OCI-LY3 (cell line): ENCODE measurements around the gene CLEC16A.

ENCODE experiments used
- EZH2phosphoT487 ChIP-seq: fragments of 200-600 bp; shearing (Covaris generic); IDR thresholded peaks from 2 replicates; pipeline ENCODE4 v1.6.1; 2018; ENCODE audit warnings: antibody characterized with exemption, mixed run types, low read depth
- TF ChIP-seq, protein P1 (sequence below): fragments of 200-600, 300-600 bp; sonication (generic); IDR thresholded peaks from 2 replicates; pipeline ENCODE4 v1.5.1; 2014; ENCODE audit warnings: antibody characterized with exemption, low read length, low read depth

DNA sequence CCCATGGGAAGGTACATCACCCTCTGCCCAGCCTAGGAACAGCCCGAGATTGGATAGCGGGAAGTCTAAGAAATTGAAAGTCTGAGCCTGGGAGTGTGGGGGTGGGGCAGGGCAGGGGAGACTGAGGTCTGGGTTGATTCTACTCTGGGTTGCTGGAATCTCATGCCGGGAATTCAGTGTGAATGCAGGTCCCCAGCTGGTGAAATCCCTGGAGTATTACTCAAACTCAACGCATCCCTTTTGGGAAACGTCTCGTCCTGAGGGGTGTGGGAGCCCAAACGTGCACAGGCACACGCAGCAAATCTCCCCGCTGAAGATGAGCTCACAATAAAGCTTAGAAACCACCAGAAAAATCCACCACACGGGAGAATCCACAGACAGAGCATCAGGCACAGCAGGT, 256.2 kb downstream of the CLEC16A start:
- TF ChIP-seq, protein P1, sequence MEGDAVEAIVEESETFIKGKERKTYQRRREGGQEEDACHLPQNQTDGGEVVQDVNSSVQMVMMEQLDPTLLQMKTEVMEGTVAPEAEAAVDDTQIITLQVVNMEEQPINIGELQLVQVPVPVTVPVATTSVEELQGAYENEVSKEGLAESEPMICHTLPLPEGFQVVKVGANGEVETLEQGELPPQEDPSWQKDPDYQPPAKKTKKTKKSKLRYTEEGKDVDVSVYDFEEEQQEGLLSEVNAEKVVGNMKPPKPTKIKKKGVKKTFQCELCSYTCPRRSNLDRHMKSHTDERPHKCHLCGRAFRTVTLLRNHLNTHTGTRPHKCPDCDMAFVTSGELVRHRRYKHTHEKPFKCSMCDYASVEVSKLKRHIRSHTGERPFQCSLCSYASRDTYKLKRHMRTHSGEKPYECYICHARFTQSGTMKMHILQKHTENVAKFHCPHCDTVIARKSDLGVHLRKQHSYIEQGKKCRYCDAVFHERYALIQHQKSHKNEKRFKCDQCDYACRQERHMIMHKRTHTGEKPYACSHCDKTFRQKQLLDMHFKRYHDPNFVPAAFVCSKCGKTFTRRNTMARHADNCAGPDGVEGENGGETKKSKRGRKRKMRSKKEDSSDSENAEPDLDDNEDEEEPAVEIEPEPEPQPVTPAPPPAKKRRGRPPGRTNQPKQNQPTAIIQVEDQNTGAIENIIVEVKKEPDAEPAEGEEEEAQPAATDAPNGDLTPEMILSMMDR, result no peak
- no peak for TF ChIP-seq EZH2phosphoT487
